ENCODE data around the gene HNRNPF.

DNA sequence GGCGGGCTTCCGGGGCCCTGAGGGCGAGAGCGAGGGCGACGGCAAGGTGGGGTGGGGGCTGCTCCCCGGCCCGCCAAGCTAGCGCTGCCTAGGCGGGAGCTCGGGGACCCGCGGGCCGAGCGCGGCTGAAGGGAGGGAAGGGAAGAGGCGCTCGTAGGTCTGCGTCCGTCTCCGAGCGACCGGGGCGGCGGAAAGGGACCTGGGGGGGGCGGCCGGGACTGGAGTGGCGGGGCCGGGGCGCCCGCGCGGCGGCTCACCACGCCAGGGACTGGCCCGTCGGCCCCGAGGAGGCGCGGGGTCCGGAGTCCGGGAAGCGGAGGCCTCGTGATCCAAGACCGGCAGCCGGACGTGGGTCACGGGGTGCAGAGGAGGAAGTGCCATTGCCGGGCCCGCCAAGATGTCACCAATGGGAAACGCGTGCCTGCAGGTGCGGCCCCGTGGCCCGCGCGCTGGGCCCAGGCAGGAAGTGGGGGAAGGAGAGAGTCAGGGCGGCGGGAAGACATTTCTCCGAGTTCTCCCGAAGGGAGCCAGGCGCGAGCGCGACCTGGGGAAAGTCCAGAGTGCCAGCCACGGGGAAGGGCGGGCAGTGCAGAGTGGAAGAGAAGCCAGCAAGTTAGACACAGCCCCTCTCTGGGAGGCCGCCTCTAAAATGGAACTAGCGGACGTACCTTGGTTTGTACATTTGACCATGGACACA, 11.9 kb downstream of the HNRNPF start:
- no peak for TF ChIP-seq SIX5 (IDR thresholded peaks at IDR 0.05; ENCODE audit: low read depth, low read length)
- TF ChIP-seq, protein P1, sequence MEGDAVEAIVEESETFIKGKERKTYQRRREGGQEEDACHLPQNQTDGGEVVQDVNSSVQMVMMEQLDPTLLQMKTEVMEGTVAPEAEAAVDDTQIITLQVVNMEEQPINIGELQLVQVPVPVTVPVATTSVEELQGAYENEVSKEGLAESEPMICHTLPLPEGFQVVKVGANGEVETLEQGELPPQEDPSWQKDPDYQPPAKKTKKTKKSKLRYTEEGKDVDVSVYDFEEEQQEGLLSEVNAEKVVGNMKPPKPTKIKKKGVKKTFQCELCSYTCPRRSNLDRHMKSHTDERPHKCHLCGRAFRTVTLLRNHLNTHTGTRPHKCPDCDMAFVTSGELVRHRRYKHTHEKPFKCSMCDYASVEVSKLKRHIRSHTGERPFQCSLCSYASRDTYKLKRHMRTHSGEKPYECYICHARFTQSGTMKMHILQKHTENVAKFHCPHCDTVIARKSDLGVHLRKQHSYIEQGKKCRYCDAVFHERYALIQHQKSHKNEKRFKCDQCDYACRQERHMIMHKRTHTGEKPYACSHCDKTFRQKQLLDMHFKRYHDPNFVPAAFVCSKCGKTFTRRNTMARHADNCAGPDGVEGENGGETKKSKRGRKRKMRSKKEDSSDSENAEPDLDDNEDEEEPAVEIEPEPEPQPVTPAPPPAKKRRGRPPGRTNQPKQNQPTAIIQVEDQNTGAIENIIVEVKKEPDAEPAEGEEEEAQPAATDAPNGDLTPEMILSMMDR (IDR thresholded peaks at IDR 0.05; ENCODE audit: control extremely low read depth in 1 of 3, insufficient read depth in 1 of 3, low read depth in 1 of 3, low read length in 3 of 3) = no peak
- TF ChIP-seq POLR2AphosphoS5 (IDR thresholded peaks at IDR 0.05; ENCODE audit: low read depth, low read length) = peak; percentile 87
- TF ChIP-seq EP300 (IDR thresholded peaks at IDR 0.05; ENCODE audit: borderline replicate concordance in 1 of 2, low read depth in 2 of 2, low read length in 2 of 2) = peak in 1 of 2 experiments; percentile 51; a peak in 1 of 3 replicates
- TF ChIP-seq EZH2 (IDR thresholded peaks at IDR 0.05; ENCODE audit: low read depth, low read length, severe bottlenecking) = no peak
- TF ChIP-seq CEBPB (IDR thresholded peaks at IDR 0.05; ENCODE audit: low read depth, low read length) = no peak

All from H1 (cell line).